SH-SY5Y (cell line): ENCODE data around the gene BMPR1B.

Source experiments
- GATA2 ChIP-seq: IDR thresholded peaks from 2 replicates; pipeline ENCODE4 v1.6.1; 2011; ENCODE audit warnings: mild to moderate bottlenecking, low read depth, low read length
- GATA3 ChIP-seq: IDR thresholded peaks from 2 replicates; pipeline ENCODE4 v1.6.1; 2011; ENCODE audit warnings: low read depth, mild to moderate bottlenecking, low read length, moderate library complexity

BMPR1B gene

GRCh38 chr4:95027905-95028618 lies 270.3 kb downstream of the BMPR1B start:
- TF ChIP-seq GATA3, result no peak
- TF ChIP-seq GATA2, result no peak

GRCh38 chr4:95038791-95039190 lies 281.0 kb downstream of the BMPR1B start:
- TF ChIP-seq GATA2, result no peak
- no peak for TF ChIP-seq GATA3

- TF ChIP-seq GATA2 (no peak), GATA3 (no peak)
These were observed 286.6 kb downstream of the BMPR1B start for GRCh38 chr4:95044324-95044837.

GRCh38 chr4:95045429-95045828 lies 287.7 kb downstream of the BMPR1B start:
- TF ChIP-seq GATA3 (no peak), GATA2 (no peak)

GRCh38 chr4:95048296-95048695 lies 290.5 kb downstream of the BMPR1B start:
- no peak for TF ChIP-seq GATA3
- no peak for TF ChIP-seq GATA2

- TF ChIP-seq GATA2, result no peak
- TF ChIP-seq GATA3, result no peak
These were observed 291.9 kb downstream of the BMPR1B start for GRCh38 chr4:95049551-95050233.

- TF ChIP-seq GATA2, result no peak
- no peak for TF ChIP-seq GATA3
These were observed 293.4 kb downstream of the BMPR1B start for GRCh38 chr4:95050980-95051701.

- no peak for TF ChIP-seq GATA2
- no peak for TF ChIP-seq GATA3
These were observed 293.9 kb downstream of the BMPR1B start for GRCh38 chr4:95051702-95052020.

GRCh38 chr4:95058991-95059390 lies 301.2 kb downstream of the BMPR1B start:
- TF ChIP-seq GATA2 (no peak), GATA3 (no peak)

- TF ChIP-seq GATA2 (no peak), GATA3 (no peak)
These were observed 301.9 kb downstream of the BMPR1B start for GRCh38 chr4:95059663-95060062.

- TF ChIP-seq GATA2, result no peak
- no peak for TF ChIP-seq GATA3
These were observed 303.5 kb downstream of the BMPR1B start for GRCh38 chr4:95061220-95061619.

GRCh38 chr4:95066050-95066449 lies 308.3 kb downstream of the BMPR1B start:
- no peak for TF ChIP-seq GATA3
- TF ChIP-seq GATA2, result no peak

GRCh38 chr4:95068401-95068800 lies 310.6 kb downstream of the BMPR1B start:
- TF ChIP-seq GATA2, result no peak
- no peak for TF ChIP-seq GATA3

- no peak for TF ChIP-seq GATA3
- TF ChIP-seq GATA2, result no peak
These were observed 311.2 kb downstream of the BMPR1B start for GRCh38 chr4:95068818-95069478.

GRCh38 chr4:95071851-95072250 lies 314.1 kb downstream of the BMPR1B start:
- no peak for TF ChIP-seq GATA3
- TF ChIP-seq GATA2, result no peak
